Measurements from ENCODE around the gene RDH5. TPM values are rescaled to one million over a fixed set of nuclear protein-coding genes. Genes with fewer than 3 reads are reported as not detected.

RDH5 gene
- total RNA-seq, 1 donor from 2014 or later = 6.0 TPM

GRCh38 chr12:55707219-55707671, 12.9 kb upstream of the RDH5 start:
- H3K4me3 ChIP-seq = peak overlapping the region; percentile 64
- no peaks in the 10 kb centered on the region for H3K36me3 ChIP-seq
- H3K27ac ChIP-seq = no peak overlapping the region
- intact Hi-C loops (cut with DNase I) = no loop called here
- ATAC-seq (peak; percentile 20), DNase-seq (no peak)
- peaks cover 17% of the 10 kb centered on the region for H3K4me1 ChIP-seq
- TF ChIP-seq CTCF (IDR thresholded peaks at IDR 0.05) = no peak
- no peaks in the 10 kb centered on the region for H3K9me3 ChIP-seq
- H3K27me3 ChIP-seq = peaks cover 11% of the 10 kb centered on the region

DNA sequence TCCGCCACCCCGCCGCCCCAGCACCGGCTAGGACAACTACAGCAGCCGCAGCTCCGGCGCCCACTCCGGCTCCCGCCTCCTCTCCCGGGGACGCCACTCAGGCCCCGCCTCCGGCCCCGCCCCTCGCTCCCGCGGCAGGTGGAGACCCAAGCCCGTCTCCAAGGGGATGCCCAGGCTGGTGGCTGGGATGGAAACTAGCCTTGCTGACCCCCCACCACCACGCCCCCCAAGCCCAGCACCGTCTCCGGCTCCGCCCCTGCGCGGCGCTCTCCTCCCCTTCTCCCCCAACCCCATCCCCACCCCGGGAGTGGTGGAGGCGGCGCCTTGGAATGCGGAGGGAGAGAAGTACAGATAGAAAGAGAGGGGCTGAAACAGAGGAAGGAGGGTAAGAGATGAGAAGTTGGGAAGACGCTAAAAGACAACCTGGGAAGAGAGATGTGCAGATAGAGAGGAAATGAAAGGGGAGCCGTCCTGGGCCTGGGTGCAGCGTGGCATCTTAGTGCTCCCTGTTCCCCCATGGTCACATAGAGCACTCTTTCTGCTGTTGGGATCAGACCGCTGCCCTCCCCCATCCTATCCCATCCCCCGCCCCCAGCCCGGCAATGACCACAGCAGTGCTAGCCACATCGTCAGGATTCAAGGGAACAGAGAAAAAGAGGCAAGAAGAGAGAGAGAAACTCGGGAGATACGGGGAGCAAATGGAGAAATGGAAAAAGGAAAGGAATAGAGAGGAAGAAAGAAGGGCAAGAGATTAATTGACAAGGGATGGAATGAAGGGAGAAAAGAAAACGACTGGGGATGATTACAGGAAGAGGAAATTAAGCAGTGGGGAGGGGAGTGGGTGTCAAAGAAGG, 12.1 kb upstream of the RDH5 start, which contains the start of gene ITGA7:
Gene ITGA7 (minus strand): TSS at position 64 of the 854 bp plus-strand sequence. CDS start 222 bp downstream, outside the sequence.
- intact Hi-C loops (cut with DNase I) = no loop called here
- H3K4me1 ChIP-seq = peaks cover 17% of the 10 kb centered on the region
- no peak within 1 kb of the TSS for H3K27ac ChIP-seq
- peak; percentile 76 for ATAC-seq
- no peak for TF ChIP-seq CTCF (IDR thresholded peaks at IDR 0.05)
- H3K27me3 ChIP-seq = peaks cover 11% of the 10 kb centered on the region
- no peaks in the 10 kb centered on the region for H3K9me3 ChIP-seq
- peak within 1 kb of the TSS; percentile 64 for H3K4me3 ChIP-seq
- DNase-seq = peak; percentile 84
- no peaks in the 10 kb centered on the region for H3K36me3 ChIP-seq

DNA sequence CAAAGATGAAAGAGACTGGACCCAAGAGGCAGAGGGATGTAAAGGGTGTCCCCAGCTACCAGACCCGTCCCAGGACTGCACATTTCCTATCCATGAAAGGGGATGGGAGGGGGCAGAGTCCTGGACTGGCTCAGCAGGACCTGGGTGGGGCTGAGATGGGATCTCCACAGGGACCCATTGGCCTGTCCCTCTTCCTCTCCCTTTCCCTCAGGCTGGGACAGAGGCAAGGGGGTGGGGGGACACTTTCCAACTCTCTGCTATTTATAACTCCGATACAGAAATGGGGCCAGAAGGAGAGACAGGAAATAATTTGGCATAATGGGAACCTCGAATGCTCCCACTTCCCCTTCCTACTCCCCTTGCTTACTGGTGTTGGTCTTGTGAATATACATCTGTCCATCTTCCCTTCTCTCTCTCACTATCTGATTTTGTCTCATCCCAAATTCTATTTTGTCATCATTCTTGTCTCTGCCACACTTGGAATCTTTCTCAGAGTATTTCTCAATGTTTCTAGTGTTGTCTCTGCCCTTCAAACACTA, 11.4 kb upstream of the RDH5 start:
- Histone ChIP-seq H3K4me3 (no peak overlapping the region), H3K36me3 (no peaks in the 10 kb centered on the region), H3K9me3 (no peaks in the 10 kb centered on the region), H3K4me1 (peaks cover 17% of the 10 kb centered on the region), H3K27ac (no peak overlapping the region), H3K27me3 (peaks cover 11% of the 10 kb centered on the region)
- TF ChIP-seq CTCF (IDR thresholded peaks at IDR 0.05) = no peak
- DNase-seq (no peak), ATAC-seq (peak; percentile 7)
- intact Hi-C loops (cut with DNase I) = no loop called here

GRCh38 chr12:55711786-55712553, 8.2 kb upstream of the RDH5 start:
- Histone ChIP-seq H3K4me3 (no peak overlapping the region), H3K36me3 (no peaks in the 10 kb centered on the region), H3K4me1 (peaks cover 27% of the 10 kb centered on the region), H3K9me3 (no peaks in the 10 kb centered on the region), H3K27me3 (peaks cover 5% of the 10 kb centered on the region), H3K27ac (no peak overlapping the region)
- DNase-seq (no peak), ATAC-seq (no peak)
- TF ChIP-seq CTCF (IDR thresholded peaks at IDR 0.05) = no peak
- intact Hi-C loops (cut with DNase I) = no loop called here

DNA sequence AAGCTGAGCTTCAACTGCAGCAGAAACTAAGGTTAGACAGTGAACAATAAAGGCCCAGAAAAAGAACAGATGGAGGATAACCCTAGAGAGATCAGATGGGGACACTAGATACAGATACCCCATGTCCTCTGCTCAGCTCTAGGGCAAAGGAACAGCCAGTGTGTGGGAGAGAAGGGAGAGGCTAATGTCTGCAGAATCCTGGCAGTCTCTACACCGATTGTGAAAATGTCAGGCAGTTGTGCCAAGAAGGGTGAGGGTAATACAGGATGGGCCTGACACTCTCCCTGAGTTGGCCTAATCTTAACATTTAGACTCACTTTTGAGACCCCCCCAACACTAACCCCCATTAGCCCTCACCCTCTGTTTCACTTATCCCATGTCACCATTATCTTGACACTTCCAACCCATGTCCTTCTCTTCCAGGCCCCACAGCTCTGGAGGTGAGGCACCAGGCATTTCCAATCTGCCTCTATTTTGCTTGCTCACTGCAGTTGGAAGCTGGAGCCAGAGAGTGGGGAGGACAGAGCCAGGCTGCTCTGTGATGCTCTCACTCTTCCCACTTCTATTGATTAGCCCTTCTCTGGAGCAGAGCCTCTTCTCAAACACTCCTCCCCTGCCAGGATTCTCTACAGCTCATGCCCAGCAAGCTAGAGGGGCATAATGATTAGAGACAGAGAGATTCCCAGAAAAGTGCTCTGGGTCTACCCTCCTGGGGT, 7.3 kb upstream of the RDH5 start:
- Histone ChIP-seq H3K27me3 (no peaks in the 10 kb centered on the region), H3K36me3 (no peaks in the 10 kb centered on the region), H3K4me3 (no peak overlapping the region), H3K4me1 (peaks cover 32% of the 10 kb centered on the region), H3K9me3 (no peaks in the 10 kb centered on the region), H3K27ac (no peak overlapping the region)
- intact Hi-C loops (cut with DNase I) = no loop called here
- no peak for DNase-seq
- TF ChIP-seq CTCF (IDR thresholded peaks at IDR 0.05) = no peak
- no peak for ATAC-seq

Data from upper lobe of right lung (tissue), 1 donor.